ENCODE data around the gene CBFA2T3. TPM values are rescaled to one million over a fixed set of nuclear protein-coding genes. Genes with fewer than 3 reads are reported as not detected.
"Not testable (repeated sequence)": the region's sequence is repeated elsewhere in the genome, so short reads cannot be mapped to it uniquely, and the experiment has no call there.

Gene CBFA2T3
- total RNA-seq, 4 donors from 2014 or later: 0.84 to 12.6 (median 1.4) TPM

GRCh38 chr16:89017543-89018281 lies 40.7 kb upstream of the CBFA2T3 start:
- DNase-seq (ENCODE audit: low spot score): no peak
- ATAC-seq (ENCODE audit: low FRiP score): no peak
- no peak for TF ChIP-seq CTCF (IDR thresholded peaks at IDR 0.05)

GRCh38 chr16:89016561-89016960 lies 39.6 kb upstream of the CBFA2T3 start:
- ATAC-seq (ENCODE audit: low FRiP score); DNase-seq (ENCODE audit: low spot score): not testable (repeated sequence)

- no peak for TF ChIP-seq CTCF (IDR thresholded peaks at IDR 0.05)
- ATAC-seq (ENCODE audit: low FRiP score): no peak
- DNase-seq (ENCODE audit: low spot score): no peak
Observed at GRCh38 chr16:89015271-89015859, 38.4 kb upstream of the CBFA2T3 start.

- ATAC-seq (ENCODE audit: low FRiP score): no peak
- no peak for DNase-seq (ENCODE audit: low spot score)
- no peak for TF ChIP-seq CTCF (IDR thresholded peaks at IDR 0.05)
Observed at GRCh38 chr16:89014403-89015230, 37.6 kb upstream of the CBFA2T3 start.

GRCh38 chr16:89013692-89014402 lies 36.8 kb upstream of the CBFA2T3 start:
- DNase-seq (ENCODE audit: low spot score): no peak

GRCh38 chr16:89013111-89013510 lies 36.1 kb upstream of the CBFA2T3 start:
- no peak for ATAC-seq (ENCODE audit: low FRiP score)
- no peak for DNase-seq (ENCODE audit: low spot score)
- no peak for TF ChIP-seq CTCF (IDR thresholded peaks at IDR 0.05)

More at GRCh38 chr16:89013692-89014402, 36.8 kb upstream of the CBFA2T3 start:
- no peak for TF ChIP-seq CTCF (IDR thresholded peaks at IDR 0.05)
- ATAC-seq (ENCODE audit: low FRiP score): no peak

GRCh38 chr16:89012622-89012995 lies 35.6 kb upstream of the CBFA2T3 start:
- ATAC-seq (ENCODE audit: low FRiP score): no peak
- no peak for TF ChIP-seq CTCF (IDR thresholded peaks at IDR 0.05)
- DNase-seq (ENCODE audit: low spot score): no peak

All from omental fat pad (tissue), 4 donors.